Natural killer cell (primary cell): ENCODE results near the gene LRRC26. TPM values are rescaled to one million over a fixed set of nuclear protein-coding genes. Genes with fewer than 3 reads are reported as not detected.

ENCODE experiments used
- ATAC-seq, 3 donors: fragments of 150-1000 bp in 2 of 3; fragments of 200-7000 bp in 1 of 3; cut with Tn5 transposase; 1 replicate in 1 of 3; 2 replicates in 2 of 3; pipeline ENCODE4 v1.10.0; 2021; ENCODE audit warnings: mild to moderate bottlenecking in 2 of 3, moderate library complexity in 2 of 3
- DNase-seq, 2 donors: peaks; one replicate each; pipeline versions ENCODE4 v3.0.0 to v3.0.0-alpha.2; 2013 to 2021; ENCODE audit warnings: mixed read lengths in 1 of 2
- H3K27ac ChIP-seq: one replicate; pipeline ENCODE4 v1.5.1; 2013; ENCODE audit warnings: mild to moderate bottlenecking, low read length
- H3K27me3 ChIP-seq: one replicate; pipeline ENCODE4 v1.6.1; 2013; ENCODE audit warnings: low read length; ENCODE audit not compliant: control insufficient read depth, insufficient read depth
- H3K36me3 ChIP-seq: one replicate; pipeline ENCODE4 v1.6.1; 2013; ENCODE audit warnings: low read length; ENCODE audit not compliant: control insufficient read depth, insufficient read depth
- H3K4me1 ChIP-seq: one replicate; pipeline ENCODE4 v1.6.1; 2013; ENCODE audit warnings: low read length; ENCODE audit not compliant: control insufficient read depth, insufficient read depth
- H3K4me3 ChIP-seq: one replicate; pipeline ENCODE4 v1.5.1; 2013; ENCODE audit warnings: low read length
- H3K9me3 ChIP-seq: one replicate; pipeline ENCODE4 v1.6.1; 2013; ENCODE audit warnings: low read length; ENCODE audit not compliant: control insufficient read depth, insufficient read depth
- H3K27ac Mint-ChIP-seq, 2 donors: one replicate each; pipeline ENCODE4 v1.8.0; 2022; ENCODE audit warnings: mild to moderate bottlenecking in 2 of 2, mixed read lengths in 2 of 2, moderate library complexity in 1 of 2
- H3K27me3 Mint-ChIP-seq, 2 donors: one replicate each; pipeline ENCODE4 v1.8.0; 2022; ENCODE audit warnings: low read depth in 2 of 2, mixed read lengths in 2 of 2
- H3K36me3 Mint-ChIP-seq: one replicate; pipeline ENCODE4 v1.8.0; 2022; ENCODE audit warnings: mixed read lengths
- H3K4me1 Mint-ChIP-seq, 2 donors: one replicate each; pipeline ENCODE4 v1.8.0; 2022; ENCODE audit warnings: mixed read lengths in 2 of 2
- H3K4me3 Mint-ChIP-seq: one replicate; pipeline ENCODE4 v1.8.0; 2022; ENCODE audit warnings: mild to moderate bottlenecking, moderate library complexity, mixed read lengths
- H3K9me3 Mint-ChIP-seq, 2 donors: one replicate each; pipeline ENCODE4 v1.8.0; 2022; ENCODE audit warnings: mixed read lengths in 2 of 2
- WGBS: methylation state at CpG from one replicate; pipeline ENCODE4 v1.1.7; 2013; ENCODE audit warnings: missing lambda C conversion rate; ENCODE audit not compliant: insufficient coverage; 5-methylcytosine and 5-hydroxymethylcytosine counted together
- intact Hi-C: fragments of 100-400 bp; cut with micrococcal nuclease; formaldehyde crosslinking; loops from one replicate; pipeline ENCODE4 v1.14.2; 2022
- total RNA-seq, 4 donors: library from RNA; stranded (reverse); fragments of 120-200 nt in 1 of 4; gene quantifications; one replicate each; pipeline versions ENCODE4 v1.2.3 to v1.2.4, GENCODE V29; 2013 to 2022
- TF ChIP-seq, protein P1 (sequence below): fragments of 200-600 bp; IDR thresholded peaks from one replicate; pipeline ENCODE4 v1.8.0; 2022; ENCODE audit warnings: antibody characterized with exemption

The LRRC26 gene
- total RNA-seq: not detected
- not detected for total RNA-seq (2013)

GRCh38 chr9:137169896-137170358 lies at the start of gene LRRC26:
Gene LRRC26, minus strand, starts transcription at chr9:137170051. Its CDS starts 108 bp downstream, at chr9:137169943.
- peak within 1 kb of the TSS; percentile 40 for H3K4me3 Mint-ChIP-seq
- H3K27me3 Mint-ChIP-seq: peaks cover under 1 to 24% of the 10 kb centered on the region in 2 donors
- DNase-seq: no peak

DNA sequence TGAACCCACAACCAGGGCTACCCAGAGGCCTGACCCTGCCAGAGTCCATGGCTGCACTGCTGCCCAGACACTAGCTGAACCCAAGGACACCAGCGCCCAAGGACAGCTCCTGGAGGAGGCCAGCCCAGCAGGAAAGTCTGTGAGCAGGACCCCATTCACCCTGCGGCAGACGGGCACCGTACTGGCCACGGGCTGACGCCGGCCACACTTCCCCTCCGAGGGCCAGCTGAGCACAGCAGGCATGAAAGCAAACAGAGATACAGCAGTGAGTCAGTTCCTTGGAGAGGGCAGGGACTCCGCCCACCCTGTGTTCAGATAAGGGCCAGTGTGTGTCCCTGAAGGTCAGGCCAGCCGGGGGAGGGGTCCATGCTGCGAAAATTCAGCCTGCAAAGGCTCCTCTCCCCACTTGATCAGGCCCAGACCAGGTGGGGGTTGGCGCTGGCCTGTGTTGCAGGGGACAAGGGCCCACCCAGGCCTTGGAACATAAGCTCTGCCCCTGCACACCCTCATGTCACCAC lies 49.0 kb upstream of the LRRC26 start:
- H3K4me3 ChIP-seq: no peak overlapping the region
- Mint-ChIP-seq H3K9me3 (no peaks in the 10 kb centered on the region), H3K4me1 (peaks cover 0 to 6% of the 10 kb centered on the region in 2 donors), H3K27ac (no peak overlapping the region), H3K27me3 (no peaks in the 10 kb centered on the region), H3K36me3 (no peaks in the 10 kb centered on the region), H3K4me3 (no peak overlapping the region)
- TF ChIP-seq, protein P1, sequence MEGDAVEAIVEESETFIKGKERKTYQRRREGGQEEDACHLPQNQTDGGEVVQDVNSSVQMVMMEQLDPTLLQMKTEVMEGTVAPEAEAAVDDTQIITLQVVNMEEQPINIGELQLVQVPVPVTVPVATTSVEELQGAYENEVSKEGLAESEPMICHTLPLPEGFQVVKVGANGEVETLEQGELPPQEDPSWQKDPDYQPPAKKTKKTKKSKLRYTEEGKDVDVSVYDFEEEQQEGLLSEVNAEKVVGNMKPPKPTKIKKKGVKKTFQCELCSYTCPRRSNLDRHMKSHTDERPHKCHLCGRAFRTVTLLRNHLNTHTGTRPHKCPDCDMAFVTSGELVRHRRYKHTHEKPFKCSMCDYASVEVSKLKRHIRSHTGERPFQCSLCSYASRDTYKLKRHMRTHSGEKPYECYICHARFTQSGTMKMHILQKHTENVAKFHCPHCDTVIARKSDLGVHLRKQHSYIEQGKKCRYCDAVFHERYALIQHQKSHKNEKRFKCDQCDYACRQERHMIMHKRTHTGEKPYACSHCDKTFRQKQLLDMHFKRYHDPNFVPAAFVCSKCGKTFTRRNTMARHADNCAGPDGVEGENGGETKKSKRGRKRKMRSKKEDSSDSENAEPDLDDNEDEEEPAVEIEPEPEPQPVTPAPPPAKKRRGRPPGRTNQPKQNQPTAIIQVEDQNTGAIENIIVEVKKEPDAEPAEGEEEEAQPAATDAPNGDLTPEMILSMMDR: no peak
- 97% methylated on average over 12 of the region's 12 CpGs for WGBS
- ATAC-seq: no peak
- peaks cover 11% of the 10 kb centered on the region for H3K4me1 ChIP-seq
- DNase-seq: no peak
- intact Hi-C loops: no loop called here
- H3K9me3 ChIP-seq: no peaks in the 10 kb centered on the region
- no peaks in the 10 kb centered on the region for H3K36me3 ChIP-seq
- H3K27ac ChIP-seq: no peak overlapping the region
- H3K27me3 ChIP-seq: no peaks in the 10 kb centered on the region

More at GRCh38 chr9:137169896-137170358, at the start of gene LRRC26:
- H3K36me3 ChIP-seq: no peaks in the 10 kb centered on the region
- no peak for ATAC-seq
- WGBS: 18% methylated on average over 41 of the region's 41 CpGs
- no peak within 1 kb of the TSS for H3K4me3 ChIP-seq
- H3K36me3 Mint-ChIP-seq: no peaks in the 10 kb centered on the region
- intact Hi-C loops: no loop called here
- H3K9me3 ChIP-seq: no peaks in the 10 kb centered on the region
- H3K27me3 ChIP-seq: peaks cover 37% of the 10 kb centered on the region
- H3K9me3 Mint-ChIP-seq: no peaks in the 10 kb centered on the region
- no peaks in the 10 kb centered on the region for H3K4me1 Mint-ChIP-seq
- H3K4me1 ChIP-seq: peaks cover 4% of the 10 kb centered on the region
- TF ChIP-seq, protein P1: no peak
- no peak within 1 kb of the TSS for H3K27ac Mint-ChIP-seq
- no peak within 1 kb of the TSS for H3K27ac ChIP-seq

- TF ChIP-seq, protein P1: no peak
- ATAC-seq (no peak), DNase-seq (no peak)
- intact Hi-C loops: no loop called here
- H3K4me3 Mint-ChIP-seq: no peak overlapping the region
- Histone ChIP-seq H3K9me3 (no peaks in the 10 kb centered on the region), H3K27me3 (no peaks in the 10 kb centered on the region), H3K4me3 (no peak overlapping the region), H3K27ac (no peak overlapping the region), H3K4me1 (peaks cover 10% of the 10 kb centered on the region), H3K36me3 (no peaks in the 10 kb centered on the region)
- no peak overlapping the region for H3K27ac Mint-ChIP-seq
- no peaks in the 10 kb centered on the region for H3K27me3 Mint-ChIP-seq
- H3K36me3 Mint-ChIP-seq: no peaks in the 10 kb centered on the region
- no peaks in the 10 kb centered on the region for H3K9me3 Mint-ChIP-seq
- whole genome bisulfite sequencing: 95% methylated on average over 30 of the region's 30 CpGs
- H3K4me1 Mint-ChIP-seq: peaks cover 0 to 6% of the 10 kb centered on the region in 2 donors
Observed at GRCh38 chr9:137218212-137218753, 48.4 kb upstream of the LRRC26 start.
